Upper lobe of left lung (tissue), 6 donors: Measurements from ENCODE around the gene CRIP3. TPM values are rescaled to one million over a fixed set of nuclear protein-coding genes. Genes with fewer than 3 reads are reported as not detected.
A peak's percentile ranks its signal among the peaks of the same experiment; 100 is the strongest.

Experiments used
- ATAC-seq, 2 donors: fragments of 200-7000 bp; cut with Tn5 transposase; one replicate each; pipeline ENCODE4 v1.9.1; 2022; ENCODE audit warnings: mild to moderate bottlenecking in 2 of 2, moderate library complexity in 2 of 2; ENCODE audit not compliant: low FRiP score in 2 of 2
- DNase-seq, 2 donors: peaks; one replicate each; pipeline ENCODE4 v3.0.0-alpha.2; 2019 to 2020
- H3K27ac ChIP-seq, 4 donors: fragments of 200-600 bp; sonication (generic); one replicate each; pipeline ENCODE4 v1.5.1; 2016 to 2019
- H3K27me3 ChIP-seq, 4 donors: fragments of 200-600 bp; sonication (generic); one replicate each; pipeline ENCODE4 v1.5.1; 2017 to 2019
- H3K36me3 ChIP-seq, 4 donors: fragments of 200-600 bp; sonication (generic); one replicate each; pipeline ENCODE4 v1.5.1; 2016 to 2019
- H3K4me1 ChIP-seq, 4 donors: fragments of 200-600 bp; sonication (generic); one replicate each; pipeline ENCODE4 v1.5.1; 2018 to 2019
- H3K4me3 ChIP-seq, 4 donors: fragments of 200-600 bp; sonication (generic); one replicate each; pipeline ENCODE4 v1.5.1; 2017 to 2019; ENCODE audit warnings: mild to moderate bottlenecking in 2 of 4, moderate library complexity in 1 of 4
- H3K9me3 ChIP-seq, 4 donors: fragments of 200-600 bp; sonication (generic); one replicate each; pipeline ENCODE4 v1.5.1; 2018 to 2019
- CTCF ChIP-seq, 6 experiments: fragments of 450-650 bp in 4 of 6; fragments of 200-600 bp in 2 of 6; sonication (generic) in 2 of 6; IDR thresholded peaks; one replicate each; pipeline ENCODE4 v1.5.1; 2016 to 2019; ENCODE audit warnings: antibody characterized with exemption in 6 of 6
- EP300 ChIP-seq, 4 donors: sonication (generic); formaldehyde crosslinking; IDR thresholded peaks; one replicate each; pipeline ENCODE4 v1.5.1; 2017; ENCODE audit warnings: antibody characterized with exemption in 4 of 4, control low read depth in 2 of 4
- POLR2A ChIP-seq, 4 donors: fragments of 450-650 bp; IDR thresholded peaks; one replicate each; pipeline ENCODE4 v1.5.1; 2016 to 2017; ENCODE audit warnings: antibody characterized with exemption in 4 of 4, mild to moderate bottlenecking in 2 of 4
- POLR2AphosphoS5 ChIP-seq, 2 donors: sonication (generic); formaldehyde crosslinking; IDR thresholded peaks; one replicate each; pipeline ENCODE4 v1.5.1; 2017; ENCODE audit warnings: antibody characterized with exemption in 2 of 2
- WGBS, 2 donors: methylation state at CpG; one replicate each; pipeline ENCODE4 v1.1.5; 2017 to 2018; 5-methylcytosine and 5-hydroxymethylcytosine counted together
- total RNA-seq, 6 donors: library from RNA; depleted of rRNA in 4 of 6; stranded (reverse); fragments of >200 nt in 4 of 6; gene quantifications; one replicate each; pipeline versions ENCODE4 v1.1.0 to v1.2.1, GENCODE V29; 2016 to 2021
- donor health status: DM: no; HTN: no; CAD: no; lungs with moderate emphysema.
- donor health status: DM: no; HTN: yes; CAD: no; lungs with severe emphysema.

Gene CRIP3
- total RNA-seq, 6 donors from 2014 or later, result 1.5 TPM; not detected in 5

GRCh38 chr6:43287717-43288679, 20.6 kb downstream of the CRIP3 start:
- Histone ChIP-seq H3K4me1 (peaks cover 0 to 10% (median 0%) of the 10 kb centered on the region in 4 donors), H3K27ac (no peak overlapping the region), H3K9me3 (no peaks in the 10 kb centered on the region), H3K36me3 (no peaks in the 10 kb centered on the region), H3K4me3 (no peak overlapping the region), H3K27me3 (peaks cover 0 to 14% (median 7%) of the 10 kb centered on the region in 4 donors)
- ATAC-seq, result no peak
- no peak for DNase-seq
- WGBS, 2 donors, result 76% methylated on average over 5 to 6 of the region's 7 CpGs
- TF ChIP-seq POLR2AphosphoS5 (IDR thresholded peaks at IDR 0.05) (no peak), EP300 (IDR thresholded peaks at IDR 0.05) (no peak)

- Histone ChIP-seq H3K27me3 (peaks cover 0 to 14% (median 7%) of the 10 kb centered on the region in 4 donors), H3K36me3 (no peaks in the 10 kb centered on the region), H3K4me1 (peaks cover 0 to 10% (median 0%) of the 10 kb centered on the region in 4 donors), H3K9me3 (no peaks in the 10 kb centered on the region), H3K27ac (no peak overlapping the region), H3K4me3 (no peak overlapping the region)
- no peak for DNase-seq
- no peak for ATAC-seq
- WGBS, 2 donors, result 60 to 68% methylated on average over 3 to 4 of the region's 10 CpGs
- TF ChIP-seq EP300 (IDR thresholded peaks at IDR 0.05), result no peak
- no peak for TF ChIP-seq POLR2AphosphoS5 (IDR thresholded peaks at IDR 0.05)
- no peak for TF ChIP-seq CTCF (IDR thresholded peaks at IDR 0.05)
- TF ChIP-seq POLR2A (IDR thresholded peaks at IDR 0.05), result no peak
Measured at GRCh38 chr6:43286980-43287716, 21.5 kb downstream of the CRIP3 start.

GRCh38 chr6:43286456-43286979, 22.1 kb downstream of the CRIP3 start:
- peaks cover 0 to 14% (median 7%) of the 10 kb centered on the region in 4 donors for H3K27me3 ChIP-seq
- H3K4me3 ChIP-seq, result no peak overlapping the region
- H3K36me3 ChIP-seq, result no peaks in the 10 kb centered on the region
- WGBS, 2 donors, result 83 to 100% methylated on average over 2 to 6 of the region's 6 CpGs
- DNase-seq, result no peak
- H3K4me1 ChIP-seq, result peaks cover 0 to 10% (median 0%) of the 10 kb centered on the region in 4 donors
- H3K9me3 ChIP-seq, result no peaks in the 10 kb centered on the region
- no peak overlapping the region for H3K27ac ChIP-seq
- TF ChIP-seq EP300 (IDR thresholded peaks at IDR 0.05) (no peak), POLR2A (IDR thresholded peaks at IDR 0.05) (no peak), POLR2AphosphoS5 (IDR thresholded peaks at IDR 0.05) (no peak), CTCF (IDR thresholded peaks at IDR 0.05) (no peak)
- peak in 1 of 2 donors; percentile 2 for ATAC-seq

GRCh38 chr6:43285832-43286231, 22.8 kb downstream of the CRIP3 start:
- no peaks in the 10 kb centered on the region for H3K9me3 ChIP-seq
- H3K27ac ChIP-seq, result no peak overlapping the region
- H3K4me1 ChIP-seq, result peaks cover 0 to 10% (median 0%) of the 10 kb centered on the region in 4 donors
- TF ChIP-seq POLR2A (IDR thresholded peaks at IDR 0.05) (no peak), EP300 (IDR thresholded peaks at IDR 0.05) (no peak), POLR2AphosphoS5 (IDR thresholded peaks at IDR 0.05) (no peak), CTCF (IDR thresholded peaks at IDR 0.05) (no peak)
- WGBS, 2 donors, result 81 to 91% methylated on average over 4 to 5 of the region's 5 CpGs
- DNase-seq (no peak), ATAC-seq (no peak)
- no peak overlapping the region for H3K4me3 ChIP-seq
- no peaks in the 10 kb centered on the region for H3K36me3 ChIP-seq
- H3K27me3 ChIP-seq, result peaks cover 0 to 14% (median 7%) of the 10 kb centered on the region in 4 donors
